ENCODE results near the gene ADCY2.

GRCh38 chr5:7584749-7585148 lies 188.8 kb downstream of the ADCY2 start:
- TF ChIP-seq POLR2A (IDR thresholded peaks at IDR 0.05; ENCODE audit: low read depth, low read length), result no peak
- TF ChIP-seq POLR2AphosphoS5 (IDR thresholded peaks at IDR 0.05; ENCODE audit: low read depth, low read length), result no peak

Measured in GM12892 (cell line).